Measurements from ENCODE around the gene ZNF597.

ZNF597 gene

GRCh38 chr16:3484318-3485096 lies 41.2 kb upstream of the ZNF597 start:
- no peak for TF ChIP-seq TAF1 (IDR thresholded peaks at IDR 0.05; ENCODE audit: low read depth)
- TF ChIP-seq FOXM1 (IDR thresholded peaks at IDR 0.05; ENCODE audit: borderline replicate concordance, low read depth): no peak
- TF ChIP-seq RAD21 (IDR thresholded peaks at IDR 0.05; ENCODE audit: low read depth): no peak
- no peak for TF ChIP-seq ZBTB7A (IDR thresholded peaks at IDR 0.05; ENCODE audit: low read depth)
- no peak for TF ChIP-seq NFIC (IDR thresholded peaks at IDR 0.05)
- TF ChIP-seq YY1 (IDR thresholded peaks at IDR 0.05; ENCODE audit: low read depth): no peak
- TF ChIP-seq MAX (IDR thresholded peaks at IDR 0.05): no peak
- no peak for TF ChIP-seq EGR1 (IDR thresholded peaks at IDR 0.05)
- no peak for TF ChIP-seq CREB1 (IDR thresholded peaks at IDR 0.05; ENCODE audit: low read depth)
- TF ChIP-seq REST (IDR thresholded peaks at IDR 0.05; ENCODE audit: low read depth): no peak
- no peak for TF ChIP-seq EP300 (IDR thresholded peaks at IDR 0.05; ENCODE audit: borderline replicate concordance)
- no peak for TF ChIP-seq TCF12 (IDR thresholded peaks at IDR 0.05; ENCODE audit: low read depth)
- no peak for TF ChIP-seq USF1 (IDR thresholded peaks at IDR 0.05)
- no peak for TF ChIP-seq TEAD4 (IDR thresholded peaks at IDR 0.05)
- TF ChIP-seq CEBPB (IDR thresholded peaks at IDR 0.05): no peak

GRCh38 chr16:3482659-3483241 lies 39.4 kb upstream of the ZNF597 start:
- TF ChIP-seq REST (IDR thresholded peaks at IDR 0.05; ENCODE audit: low read depth) (no peak), RAD21 (IDR thresholded peaks at IDR 0.05; ENCODE audit: low read depth) (no peak), TAF1 (IDR thresholded peaks at IDR 0.05; ENCODE audit: low read depth) (no peak), TCF12 (IDR thresholded peaks at IDR 0.05; ENCODE audit: low read depth) (no peak), FOXM1 (IDR thresholded peaks at IDR 0.05; ENCODE audit: borderline replicate concordance, low read depth) (no peak), TEAD4 (IDR thresholded peaks at IDR 0.05) (no peak)

- TF ChIP-seq EP300 (IDR thresholded peaks at IDR 0.05; ENCODE audit: borderline replicate concordance): no peak
- no peak for TF ChIP-seq TEAD4 (IDR thresholded peaks at IDR 0.05)
- TF ChIP-seq CREB1 (IDR thresholded peaks at IDR 0.05; ENCODE audit: low read depth): no peak
- TF ChIP-seq MAX (IDR thresholded peaks at IDR 0.05): no peak
- no peak for TF ChIP-seq YY1 (IDR thresholded peaks at IDR 0.05; ENCODE audit: low read depth)
- no peak for TF ChIP-seq ZBTB7A (IDR thresholded peaks at IDR 0.05; ENCODE audit: low read depth)
- no peak for TF ChIP-seq FOXM1 (IDR thresholded peaks at IDR 0.05; ENCODE audit: borderline replicate concordance, low read depth)
- TF ChIP-seq TAF1 (IDR thresholded peaks at IDR 0.05; ENCODE audit: low read depth): no peak
- no peak for TF ChIP-seq RAD21 (IDR thresholded peaks at IDR 0.05; ENCODE audit: low read depth)
- no peak for TF ChIP-seq REST (IDR thresholded peaks at IDR 0.05; ENCODE audit: low read depth)
- TF ChIP-seq TCF12 (IDR thresholded peaks at IDR 0.05; ENCODE audit: low read depth): no peak
- TF ChIP-seq CEBPB (IDR thresholded peaks at IDR 0.05): no peak
- TF ChIP-seq EGR1 (IDR thresholded peaks at IDR 0.05): no peak
- TF ChIP-seq NFIC (IDR thresholded peaks at IDR 0.05): no peak
- TF ChIP-seq USF1 (IDR thresholded peaks at IDR 0.05): no peak
Measured at GRCh38 chr16:3481696-3482658, 38.7 kb upstream of the ZNF597 start.
